OCI-LY7 (cell line): ENCODE results near the gene RTN4IP1.

Experiments
- CTCF ChIP-seq: fragments of 200-600 bp; sonication (generic); conservative IDR thresholded peaks from 2 replicates; pipeline ENCODE4 v1.5.1; 2014; ENCODE audit warnings: mild to moderate bottlenecking, antibody characterized with exemption, low read length, moderate library complexity, mixed read lengths
- EZH2phosphoT487 ChIP-seq: fragments of 200-600 bp; sonication (generic); IDR thresholded peaks from 2 replicates; pipeline ENCODE4 v1.6.1; 2018; ENCODE audit warnings: low read depth, borderline replicate concordance, mild to moderate bottlenecking, mixed run types, antibody characterized with exemption, low read length, moderate library complexity, mixed read lengths

- TF ChIP-seq CTCF (no peak), EZH2phosphoT487 (no peak)
Measured at GRCh38 chr6:106525882-106526275, 103.4 kb downstream of the RTN4IP1 start.
